K562 (cell line): ENCODE results near the gene IFNA1. TPM values are rescaled to one million over a fixed set of nuclear protein-coding genes. Genes with fewer than 3 reads are reported as not detected.

Experiments used
- ATAC-seq: fragments of 200-7000 bp; cut with Tn5 transposase; 3 replicates; pipeline ENCODE4 v1.9.1; 2020; ENCODE audit warnings: moderate library complexity
- BruUV-seq: library from RNA; stranded (reverse); fragments of 400-500 nt; replicated peaks from 2 replicates; lab custom pipeline; 2021; lab: Mats Ljungman, UMichigan
- CTCF ChIA-PET: fragments of 300-600 bp; formaldehyde crosslinking; extraction: SDS; loops from one replicate; lab custom pipeline; 2021; ENCODE audit warnings: low intra/inter-chr PET ratio; lab: Yijun Ruan, JAX
- POLR2A ChIA-PET: fragments of 300-600, 350-650 bp; sonication (Branson Sonifier 250); formaldehyde crosslinking; extraction: SDS; loops from one replicate; lab custom pipeline; 2021; ENCODE audit warnings: antibody characterized with exemption, inconsistent platforms; lab: Yijun Ruan, JAX
- DNase-seq, 4 experiments: peaks; one replicate each; pipeline versions ENCODE4 v3.0.0 to v3.0.0-alpha.2; 2011 to 2018; ENCODE audit warnings: low spot score in 3 of 4, mixed read lengths in 3 of 4; ENCODE audit errors: extremely low read depth in 1 of 4
- FAIRE-seq: peaks from 2 replicates; lab custom pipeline; 2011; peaks lifted over from hg19 to GRCh38; lab: Jason Lieb, UNC
- H2AFZ ChIP-seq: 2 replicates; pipeline ENCODE4 v1.6.0; 2011; ENCODE audit warnings: low read depth, low read length, control low read depth, inconsistent platforms
- H3K27ac ChIP-seq: fragments of 200-600 bp; 3 replicates; pipeline ENCODE4 v1.8.0; 2011; ENCODE audit warnings: low read depth, mild to moderate bottlenecking, control low read depth, inconsistent platforms, low read length, moderate library complexity, mixed read lengths; ENCODE audit errors: extremely low read depth
- H3K27me3 ChIP-seq, 2 experiments: fragments of 300-600 bp in 1 of 2; 2 replicates in 1 of 2; 3 replicates in 1 of 2; pipeline versions ENCODE4 v1.6.0 to v1.8.0; 2011; ENCODE audit warnings: inconsistent platforms in 2 of 2, low read length in 2 of 2, mild to moderate bottlenecking in 1 of 2, mixed read lengths in 1 of 2, moderate library complexity in 1 of 2; ENCODE audit not compliant: control insufficient read depth in 2 of 2, insufficient read depth in 2 of 2
- H3K36me3 ChIP-seq: fragments of 300-600 bp; 3 replicates; pipeline ENCODE4 v1.8.0; 2011; ENCODE audit warnings: mild to moderate bottlenecking, low read length, inconsistent platforms; ENCODE audit not compliant: control insufficient read depth, insufficient read depth
- H3K4me1 ChIP-seq, 2 experiments: fragments of 200-600 bp in 1 of 2; replicated peaks in 1 of 2; 2 replicates in 1 of 2; 3 replicates in 1 of 2; pipeline versions ENCODE4 v1.5.1 to v1.8.0; 2011; ENCODE audit warnings: inconsistent platforms in 2 of 2, low read length in 2 of 2, mild to moderate bottlenecking in 1 of 2, mixed read lengths in 1 of 2, moderate library complexity in 1 of 2; ENCODE audit not compliant: control insufficient read depth in 2 of 2, insufficient read depth in 2 of 2
- H3K4me2 ChIP-seq: 2 replicates; pipeline ENCODE4 v1.6.1; 2011; ENCODE audit warnings: low read length, control low read depth, inconsistent platforms, mixed read lengths; ENCODE audit not compliant: insufficient read depth
- H3K4me3 ChIP-seq: fragments of 200-600 bp; sonication (generic), shearing (Covaris generic); 2 replicates; pipeline ENCODE4 v1.5.1; 2016; ENCODE audit warnings: control low read depth, inconsistent platforms
- H3K79me2 ChIP-seq: fragments of 200-600 bp; 3 replicates; pipeline ENCODE4 v1.8.0; 2011; ENCODE audit warnings: low read length, inconsistent platforms; ENCODE audit not compliant: control insufficient read depth, insufficient read depth
- H3K9ac ChIP-seq, 2 experiments: 2 replicates each; pipeline versions ENCODE4 v1.6.0 to v1.6.1; 2011; ENCODE audit warnings: low read depth in 2 of 2, low read length in 2 of 2, control low read depth in 1 of 2, inconsistent platforms in 1 of 2, mild to moderate bottlenecking in 1 of 2, mixed read lengths in 1 of 2; ENCODE audit not compliant: insufficient read depth in 1 of 2
- H3K9me1 ChIP-seq: one replicate; pipeline ENCODE4 v1.6.0; 2011; ENCODE audit warnings: inconsistent platforms, mild to moderate bottlenecking, low read length, moderate library complexity; ENCODE audit not compliant: control insufficient read depth, insufficient read depth
- H3K9me3 ChIP-seq: replicated peaks from 2 replicates; pipeline ENCODE4 v1.5.1; 2011; ENCODE audit warnings: low read depth, low read length, inconsistent platforms; ENCODE audit not compliant: control insufficient read depth, insufficient read depth
- H4K20me1 ChIP-seq: replicated peaks from 2 replicates; pipeline ENCODE4 v1.6.1; 2011; ENCODE audit warnings: low read length, inconsistent platforms, mixed read lengths; ENCODE audit not compliant: control insufficient read depth, insufficient read depth
- BCL6 ChIP-seq: fragments of 250-450 bp; sonication (Bioruptor Pico); IDR thresholded peaks from 2 replicates; pipeline ENCODE4 v1.4.0; 2020
- EGR1 ChIP-seq: fragments of 450-650 bp; conservative IDR thresholded peaks from 2 replicates; pipeline ENCODE4 v1.6.1; 2017; ENCODE audit warnings: mild to moderate bottlenecking
- ELF4 ChIP-seq: fragments of 450-650 bp; formaldehyde crosslinking; IDR thresholded peaks from 2 replicates; pipeline ENCODE4 v1.4.0; 2022; ENCODE audit warnings: missing genetic modification characterization
- KDM5B ChIP-seq: fragments of 200-600 bp; sonication (generic); IDR thresholded peaks from 2 replicates; pipeline ENCODE4 v1.6.1; 2012; ENCODE audit warnings: low read depth, mild to moderate bottlenecking, moderate library complexity, low read length, control low read depth, inconsistent platforms; ENCODE audit not compliant: insufficient replicate concordance
- NBN ChIP-seq: fragments of 450-650 bp; IDR thresholded peaks from 2 replicates; pipeline ENCODE4 v1.6.1; 2016; ENCODE audit warnings: low read depth, mild to moderate bottlenecking
- NFRKB ChIP-seq: fragments of 450-650 bp; IDR thresholded peaks from 2 replicates; pipeline ENCODE4 v1.6.1; 2016; ENCODE audit warnings: low read depth
- OTX1 ChIP-seq: fragments of 450-650 bp; formaldehyde crosslinking; IDR thresholded peaks from 2 replicates; pipeline ENCODE4 v1.4.0; 2022; ENCODE audit warnings: mild to moderate bottlenecking
- PHF20 ChIP-seq: fragments of 450-650 bp; IDR thresholded peaks from 2 replicates; pipeline ENCODE4 v1.6.1; 2018; ENCODE audit not compliant: partially characterized antibody
- RBM17 ChIP-seq: fragments of 200-400 bp; formaldehyde crosslinking; IDR thresholded peaks from 2 replicates; pipeline ENCODE4 v1.6.1; 2017; ENCODE audit warnings: low read depth, mild to moderate bottlenecking, low read length, borderline replicate concordance
- SMAD4 ChIP-seq: fragments of 250-450 bp; sonication (Bioruptor Pico); conservative IDR thresholded peaks from 2 replicates; pipeline ENCODE4 v1.8.0; 2021; ENCODE audit warnings: inconsistent platforms, mild to moderate bottlenecking, moderate library complexity
- TAF9B ChIP-seq: fragments of 450-650 bp; IDR thresholded peaks from 2 replicates; pipeline ENCODE4 v1.6.1; 2018; ENCODE audit warnings: mild to moderate bottlenecking; ENCODE audit not compliant: partially characterized antibody
- YBX1 ChIP-seq: fragments of 450-650 bp; IDR thresholded peaks from 2 replicates; pipeline ENCODE4 v1.7.1; 2016; ENCODE audit warnings: mild to moderate bottlenecking
- ZNF324 ChIP-seq: fragments of 250-450 bp; sonication (Bioruptor Pico); IDR thresholded peaks from 2 replicates; pipeline ENCODE4 v1.4.0; 2020; ENCODE audit warnings: mild to moderate bottlenecking
- ZNF75A ChIP-seq: fragments of 450-650 bp; formaldehyde crosslinking; IDR thresholded peaks from 2 replicates; pipeline ENCODE4 v1.4.0; 2020; ENCODE audit warnings: mild to moderate bottlenecking
- WGBS: fragments of 100-300 bp; shearing (Covaris generic); methylation state at CpG from one replicate; pipeline ENCODE4 v1.1.6; 2016; ENCODE audit warnings: low coverage, mixed read lengths; ENCODE audit not compliant: insufficient coverage; ENCODE audit errors: missing lambda C conversion rate; 5-methylcytosine and 5-hydroxymethylcytosine counted together
- in situ Hi-C: fragments of 300-500 bp; cut with MboI; formaldehyde crosslinking; loops from 4 replicates; pipeline ENCODE4 v1.15.0; 2018; ENCODE audit warnings: inconsistent platforms, mixed read lengths
- intact Hi-C: fragments of 100-400 bp; cut with micrococcal nuclease; formaldehyde crosslinking; loops from 2 replicates; pipeline ENCODE4 v1.14.2; 2022
- polyA plus RNA-seq, 8 experiments: library from polyadenylated mRNA; depleted of rRNA in 4 of 8; stranded (reverse) in 5 of 8; unstranded in 3 of 8; fragments of >200 nt; fragmentation: Nextera tagmentation in 2 of 8; fragmentation: Illumina TruSeq in 1 of 8; extraction: Ambion mirVana in 2 of 8; extraction: Trizol in 1 of 8; gene quantifications; 2 replicates each; pipeline versions ENCODE4 v1.2.1 to v1.2.3, GENCODE V29; 2011 to 2014; ENCODE audit warnings: inconsistent platforms in 1 of 8, missing spikeins in 1 of 8
- total RNA-seq, 7 experiments: library from RNA; depleted of rRNA in 6 of 7; stranded (reverse); fragments of >200 nt in 6 of 7; fragmentation: Illumina TruSeq in 2 of 7; extraction: Trizol in 2 of 7; gene quantifications; 2 replicates each; pipeline versions ENCODE4 v1.2.1 to v1.2.3, GENCODE V29; 2011 to 2021; ENCODE audit warnings: low replicate concordance in 1 of 7
- TF ChIP-seq, protein P1 (sequence below): sonication (generic); formaldehyde crosslinking; IDR thresholded peaks from 2 replicates; pipeline ENCODE4 v1.8.1; 2022; ENCODE audit warnings: missing genetic modification reagents
- TF ChIP-seq, protein P2 (sequence below): sonication (generic); formaldehyde crosslinking; IDR thresholded peaks from 2 replicates; pipeline ENCODE4 v1.8.0; 2022; ENCODE audit warnings: missing genetic modification reagents, mild to moderate bottlenecking, moderate library complexity, borderline replicate concordance
- TF ChIP-seq, protein P3 (sequence below): fragments of 450-650 bp; formaldehyde crosslinking; IDR thresholded peaks from 2 replicates; pipeline ENCODE4 v1.4.0; 2022; ENCODE audit warnings: missing genetic modification characterization

Gene IFNA1
- total and polyA plus RNA-seq, 9 of the 15 experiments (the other 6 are each of a cell fraction or from before 2014, with no cell fraction given), result not detected

DNA sequence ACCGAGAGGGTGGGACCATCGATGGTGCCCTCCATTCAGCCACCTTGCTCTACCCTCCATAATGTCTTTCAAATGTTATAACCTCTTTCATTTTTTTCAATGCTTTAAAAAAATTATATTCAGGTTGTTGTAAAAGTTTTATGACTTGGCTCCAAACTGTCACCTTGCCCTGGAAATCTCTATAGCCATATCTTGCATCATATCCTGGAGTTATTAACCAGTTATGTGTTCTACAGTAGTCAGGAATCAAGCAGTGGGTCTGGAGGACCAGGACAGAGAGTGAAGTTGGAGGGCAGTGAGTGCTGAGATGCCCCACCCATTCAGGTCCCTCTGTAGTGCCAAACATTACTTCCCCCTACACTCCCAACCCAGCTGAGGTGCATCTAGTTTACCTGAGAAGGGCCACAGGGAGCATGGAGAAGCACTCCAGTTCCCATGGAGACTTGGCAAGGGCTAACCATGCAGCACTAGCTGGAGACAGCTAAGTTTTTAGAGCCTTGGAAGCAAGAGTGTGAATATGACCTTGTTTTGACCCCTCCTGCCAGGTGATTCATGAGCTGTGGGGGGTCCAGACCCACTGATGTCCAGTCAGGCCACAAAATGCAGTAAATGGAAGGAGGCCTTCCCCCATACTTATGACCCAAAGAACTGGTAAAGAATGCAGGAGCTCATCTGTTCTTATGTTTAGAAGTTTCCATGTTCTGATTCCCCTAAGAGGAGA lies 25.9 kb upstream of the IFNA1 start:
- Histone ChIP-seq H4K20me1 (no peaks in the 10 kb centered on the region), H2AFZ (no peak overlapping the region), H3K9me1 (no peaks in the 10 kb centered on the region), H3K27ac (no peak overlapping the region), H3K36me3 (no peaks in the 10 kb centered on the region), H3K79me2 (no peaks in the 10 kb centered on the region), H3K4me2 (no peak overlapping the region), H3K9me3 (no peaks in the 10 kb centered on the region), H3K9ac (no peak overlapping the region), H3K4me3 (no peak overlapping the region), H3K27me3 (no peaks in the 10 kb centered on the region), H3K4me1 (no peaks in the 10 kb centered on the region)
- ChIA-PET POLR2A (no interaction called here), CTCF (no interaction called here)
- intact Hi-C loops (no loop called here), in situ Hi-C loops (no loop called here)
- no peak for ATAC-seq
- FAIRE-seq, result no peak
- BruUV-seq, result no TSS peak
- no CpG with 5 or more reads among the region's 2 CpGs for WGBS
- TF ChIP-seq, protein P1, sequence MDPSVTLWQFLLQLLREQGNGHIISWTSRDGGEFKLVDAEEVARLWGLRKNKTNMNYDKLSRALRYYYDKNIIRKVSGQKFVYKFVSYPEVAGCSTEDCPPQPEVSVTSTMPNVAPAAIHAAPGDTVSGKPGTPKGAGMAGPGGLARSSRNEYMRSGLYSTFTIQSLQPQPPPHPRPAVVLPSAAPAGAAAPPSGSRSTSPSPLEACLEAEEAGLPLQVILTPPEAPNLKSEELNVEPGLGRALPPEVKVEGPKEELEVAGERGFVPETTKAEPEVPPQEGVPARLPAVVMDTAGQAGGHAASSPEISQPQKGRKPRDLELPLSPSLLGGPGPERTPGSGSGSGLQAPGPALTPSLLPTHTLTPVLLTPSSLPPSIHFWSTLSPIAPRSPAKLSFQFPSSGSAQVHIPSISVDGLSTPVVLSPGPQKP (CRISPR knock-in tag), result no peak
- TF ChIP-seq OTX1 (CRISPR knock-in tag) (no peak), YBX1 (no peak), BCL6 (CRISPR knock-in tag) (no peak), ZNF324 (CRISPR knock-in tag) (no peak), NFRKB (no peak), ZNF75A (CRISPR knock-in tag) (no peak), KDM5B (no peak), PHF20 (no peak), TAF9B (no peak), NBN (no peak), EGR1 (no peak), ELF4 (CRISPR knock-in tag) (no peak), RBM17 (no peak), SMAD4 (CRISPR knock-in tag) (no peak)
- TF ChIP-seq, protein P2, sequence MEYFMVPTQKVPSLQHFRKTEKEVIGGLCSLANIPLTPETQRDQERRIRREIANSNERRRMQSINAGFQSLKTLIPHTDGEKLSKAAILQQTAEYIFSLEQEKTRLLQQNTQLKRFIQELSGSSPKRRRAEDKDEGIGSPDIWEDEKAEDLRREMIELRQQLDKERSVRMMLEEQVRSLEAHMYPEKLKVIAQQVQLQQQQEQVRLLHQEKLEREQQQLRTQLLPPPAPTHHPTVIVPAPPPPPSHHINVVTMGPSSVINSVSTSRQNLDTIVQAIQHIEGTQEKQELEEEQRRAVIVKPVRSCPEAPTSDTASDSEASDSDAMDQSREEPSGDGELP, result no peak
- TF ChIP-seq, protein P3, sequence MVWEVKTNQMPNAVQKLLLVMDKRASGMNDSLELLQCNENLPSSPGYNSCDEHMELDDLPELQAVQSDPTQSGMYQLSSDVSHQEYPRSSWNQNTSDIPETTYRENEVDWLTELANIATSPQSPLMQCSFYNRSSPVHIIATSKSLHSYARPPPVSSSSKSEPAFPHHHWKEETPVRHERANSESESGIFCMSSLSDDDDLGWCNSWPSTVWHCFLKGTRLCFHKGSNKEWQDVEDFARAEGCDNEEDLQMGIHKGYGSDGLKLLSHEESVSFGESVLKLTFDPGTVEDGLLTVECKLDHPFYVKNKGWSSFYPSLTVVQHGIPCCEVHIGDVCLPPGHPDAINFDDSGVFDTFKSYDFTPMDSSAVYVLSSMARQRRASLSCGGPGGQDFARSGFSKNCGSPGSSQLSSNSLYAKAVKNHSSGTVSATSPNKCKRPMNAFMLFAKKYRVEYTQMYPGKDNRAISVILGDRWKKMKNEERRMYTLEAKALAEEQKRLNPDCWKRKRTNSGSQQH (CRISPR knock-in tag), result no peak
- DNase-seq, result no peak
